T-helper 17 cell (primary cell): ENCODE measurements around the gene CRYBG2. TPM values are rescaled to one million over a fixed set of nuclear protein-coding genes. Genes with fewer than 3 reads are reported as not detected.
"Not testable (repeated sequence)": the region's sequence is repeated elsewhere in the genome, so short reads cannot be mapped to it uniquely, and the experiment has no call there.

ENCODE experiments used
- ATAC-seq: fragments of 150-1000 bp; cut with Tn5 transposase; 2 replicates; pipeline ENCODE4 v1.10.0; 2021; ENCODE audit warnings: mild to moderate bottlenecking, moderate library complexity
- DNase-seq, 3 donors: peaks; one replicate each; pipeline versions ENCODE4 v3.0.0 to v3.0.0-alpha.2; 2020 to 2021
- H3K9me3 ChIP-seq: one replicate; pipeline ENCODE4 v1.7.0; 2013; ENCODE audit warnings: low read length, mild to moderate bottlenecking; ENCODE audit not compliant: control insufficient read depth, poor library complexity, severe bottlenecking
- H3K27ac Mint-ChIP-seq: one replicate; pipeline ENCODE4 v1.8.0; 2022; ENCODE audit warnings: mild to moderate bottlenecking, moderate library complexity, mixed read lengths
- H3K27me3 Mint-ChIP-seq: one replicate; pipeline ENCODE4 v1.8.0; 2022; ENCODE audit warnings: mixed read lengths
- H3K36me3 Mint-ChIP-seq: one replicate; pipeline ENCODE4 v1.8.0; 2022; ENCODE audit warnings: low read depth, mixed read lengths
- H3K4me1 Mint-ChIP-seq: one replicate; pipeline ENCODE4 v1.8.0; 2022; ENCODE audit warnings: mild to moderate bottlenecking, mixed read lengths
- H3K4me3 Mint-ChIP-seq: one replicate; pipeline ENCODE4 v1.8.0; 2022; ENCODE audit warnings: mild to moderate bottlenecking, moderate library complexity, mixed read lengths
- total RNA-seq, 4 donors: library from RNA in 2 of 4; stranded (reverse) in 2 of 4; gene quantifications; one replicate each; pipeline ENCODE4 v1.2.3 and lab custom pipeline; 2022 to 2026

Gene CRYBG2
- total RNA-seq, 2 donors from 2014 or later = 1.2 to 2.9 TPM

DNA sequence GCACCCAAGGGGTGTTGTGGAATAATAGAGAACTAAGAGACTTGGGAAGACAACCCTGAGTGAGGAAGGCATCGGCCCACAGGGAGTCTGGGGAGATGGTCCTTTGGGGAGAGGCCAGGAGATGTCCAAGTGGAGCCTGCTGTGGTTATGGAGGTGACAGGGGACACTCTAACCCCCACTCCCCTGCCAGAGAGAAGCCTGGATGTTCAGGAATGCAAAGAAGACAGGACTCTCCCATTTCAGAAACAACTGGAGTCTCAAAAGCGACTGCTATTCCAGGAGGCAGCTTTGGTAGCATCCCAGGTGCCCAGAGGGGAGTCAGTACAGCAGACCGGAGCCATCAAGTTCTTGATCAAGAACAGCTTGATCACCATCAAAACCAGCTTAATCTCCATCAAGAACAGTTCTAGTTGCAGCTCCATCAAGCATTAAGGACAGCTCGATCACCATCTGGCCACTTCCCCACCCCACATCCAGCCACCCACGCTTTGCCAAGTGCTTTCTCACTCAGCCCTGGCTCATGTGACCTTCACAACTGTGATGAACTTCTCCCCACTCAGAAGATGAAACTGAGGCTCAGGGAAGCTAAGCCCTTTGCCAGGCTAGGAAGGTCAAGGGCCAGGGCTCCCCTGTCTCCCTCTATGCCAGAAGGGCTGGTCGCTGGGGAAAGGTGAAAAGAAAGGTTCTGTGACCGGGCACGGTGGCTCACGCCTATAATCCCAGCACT, 35.4 kb downstream of the CRYBG2 start:
- Mint-ChIP-seq H3K4me3 (peak overlapping the region; percentile 99), H3K27me3 (no peaks in the 10 kb centered on the region), H3K4me1 (peaks cover 58% of the 10 kb centered on the region), H3K27ac (peak overlapping the region; percentile 96), H3K36me3 (peaks cover 16% of the 10 kb centered on the region)
- H3K9me3 ChIP-seq = no peaks in the 10 kb centered on the region
- no peak for ATAC-seq
- DNase-seq = no peak

GRCh38 chr1:26317612-26318337, 36.2 kb downstream of the CRYBG2 start, which contains the start of gene CD52:
Gene CD52 (plus strand): TSS chr1:26317958. CDS start chr1:26318018, 60 bp downstream.
- H3K36me3 Mint-ChIP-seq = peaks cover 15% of the 10 kb centered on the region
- ATAC-seq (peak; percentile 85), DNase-seq (peak; percentile 44 to 53 (median 51))
- H3K9me3 ChIP-seq = no peaks in the 10 kb centered on the region
- no peaks in the 10 kb centered on the region for H3K27me3 Mint-ChIP-seq
- peaks cover 57% of the 10 kb centered on the region for H3K4me1 Mint-ChIP-seq
- H3K4me3 Mint-ChIP-seq = peak within 1 kb of the TSS; percentile 99
- H3K27ac Mint-ChIP-seq = peak within 1 kb of the TSS; percentile 96

GRCh38 chr1:26317146-26317545, 36.8 kb downstream of the CRYBG2 start:
- Mint-ChIP-seq H3K27me3 (no peaks in the 10 kb centered on the region), H3K27ac (peak overlapping the region; percentile 96), H3K4me3 (peak overlapping the region; percentile 99), H3K4me1 (peaks cover 54% of the 10 kb centered on the region), H3K36me3 (peaks cover 14% of the 10 kb centered on the region)
- H3K9me3 ChIP-seq = no peaks in the 10 kb centered on the region
- DNase-seq (no peak), ATAC-seq (no peak)

DNA sequence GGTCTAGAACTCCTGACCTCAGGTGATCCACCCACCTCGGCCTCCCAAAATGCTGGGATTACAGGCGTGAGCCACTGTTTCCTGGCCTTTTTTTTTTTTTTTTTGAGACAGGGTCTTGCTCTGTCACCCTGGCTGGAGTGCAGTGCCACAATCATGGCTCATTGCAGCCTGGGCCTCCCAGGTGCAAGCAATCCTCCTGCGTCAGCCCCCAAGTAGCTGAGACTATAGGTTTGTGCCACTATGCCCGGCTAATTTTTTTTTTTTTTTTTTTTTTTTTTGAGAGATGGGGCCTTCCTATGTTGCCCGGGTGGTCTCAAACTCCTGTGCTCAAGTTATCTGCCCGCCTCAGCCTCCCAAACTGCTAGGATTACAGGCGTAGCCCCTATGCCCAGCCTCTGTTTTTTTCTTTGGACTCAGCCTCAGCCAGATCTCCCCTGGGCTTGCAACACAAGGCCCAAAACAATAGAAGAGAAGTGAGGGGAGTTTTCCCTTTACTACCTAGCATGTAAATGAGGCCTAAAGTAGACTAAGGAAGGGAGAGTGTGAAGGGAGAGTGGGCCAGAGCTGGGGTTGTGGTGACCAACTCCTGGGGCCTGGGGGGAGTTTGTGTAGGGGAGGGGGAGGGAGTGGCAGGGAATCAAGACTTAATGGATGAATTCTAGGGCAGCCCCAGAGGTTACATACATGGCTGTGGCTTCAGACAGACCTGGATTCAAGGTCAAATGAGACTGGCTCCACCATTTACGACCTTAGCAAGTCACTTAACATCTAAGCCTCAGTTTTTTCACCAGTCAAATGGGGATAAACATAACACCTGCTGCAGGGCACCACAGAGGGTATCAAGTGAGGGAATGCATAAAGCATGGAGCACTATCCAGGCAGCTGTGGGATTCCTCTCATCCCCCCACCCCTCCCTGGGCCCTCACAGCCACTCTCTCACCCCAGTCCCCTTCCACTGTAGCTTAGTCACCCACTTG, 37.8 kb downstream of the CRYBG2 start:
- Mint-ChIP-seq H3K27me3 (no peaks in the 10 kb centered on the region), H3K4me1 (peaks cover 53% of the 10 kb centered on the region), H3K27ac (peak overlapping the region; percentile 96), H3K36me3 (peaks cover 9% of the 10 kb centered on the region), H3K4me3 (peak overlapping the region; percentile 83)
- H3K9me3 ChIP-seq = no peaks in the 10 kb centered on the region
- DNase-seq (no peak), ATAC-seq (no peak)

DNA sequence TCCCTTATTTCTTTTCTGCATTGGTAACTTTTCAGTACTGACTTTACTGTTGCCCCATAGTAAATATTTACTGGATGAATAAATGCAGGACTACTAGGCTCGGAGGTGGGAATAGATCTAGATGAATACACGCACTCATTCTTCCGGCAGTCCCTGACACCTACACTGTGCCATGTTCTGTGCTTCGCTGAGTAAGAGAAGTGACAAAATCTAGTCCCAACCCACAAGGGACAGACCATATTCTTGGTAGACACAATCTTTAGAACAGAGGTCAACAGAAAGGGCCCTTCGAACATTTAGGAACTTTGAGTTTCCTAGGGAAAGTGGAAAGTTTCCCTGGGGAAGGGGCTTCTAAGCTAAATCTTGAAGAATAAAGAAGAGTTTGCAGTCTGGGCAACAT, 39.4 kb downstream of the CRYBG2 start:
- ATAC-seq = no peak
- H3K4me3 Mint-ChIP-seq = peak overlapping the region; percentile 83
- H3K27ac Mint-ChIP-seq = peak overlapping the region; percentile 89
- H3K27me3 Mint-ChIP-seq = no peaks in the 10 kb centered on the region
- H3K9me3 ChIP-seq = no peaks in the 10 kb centered on the region
- DNase-seq = no peak
- H3K36me3 Mint-ChIP-seq = peaks cover 5% of the 10 kb centered on the region
- H3K4me1 Mint-ChIP-seq = peaks cover 43% of the 10 kb centered on the region

DNA sequence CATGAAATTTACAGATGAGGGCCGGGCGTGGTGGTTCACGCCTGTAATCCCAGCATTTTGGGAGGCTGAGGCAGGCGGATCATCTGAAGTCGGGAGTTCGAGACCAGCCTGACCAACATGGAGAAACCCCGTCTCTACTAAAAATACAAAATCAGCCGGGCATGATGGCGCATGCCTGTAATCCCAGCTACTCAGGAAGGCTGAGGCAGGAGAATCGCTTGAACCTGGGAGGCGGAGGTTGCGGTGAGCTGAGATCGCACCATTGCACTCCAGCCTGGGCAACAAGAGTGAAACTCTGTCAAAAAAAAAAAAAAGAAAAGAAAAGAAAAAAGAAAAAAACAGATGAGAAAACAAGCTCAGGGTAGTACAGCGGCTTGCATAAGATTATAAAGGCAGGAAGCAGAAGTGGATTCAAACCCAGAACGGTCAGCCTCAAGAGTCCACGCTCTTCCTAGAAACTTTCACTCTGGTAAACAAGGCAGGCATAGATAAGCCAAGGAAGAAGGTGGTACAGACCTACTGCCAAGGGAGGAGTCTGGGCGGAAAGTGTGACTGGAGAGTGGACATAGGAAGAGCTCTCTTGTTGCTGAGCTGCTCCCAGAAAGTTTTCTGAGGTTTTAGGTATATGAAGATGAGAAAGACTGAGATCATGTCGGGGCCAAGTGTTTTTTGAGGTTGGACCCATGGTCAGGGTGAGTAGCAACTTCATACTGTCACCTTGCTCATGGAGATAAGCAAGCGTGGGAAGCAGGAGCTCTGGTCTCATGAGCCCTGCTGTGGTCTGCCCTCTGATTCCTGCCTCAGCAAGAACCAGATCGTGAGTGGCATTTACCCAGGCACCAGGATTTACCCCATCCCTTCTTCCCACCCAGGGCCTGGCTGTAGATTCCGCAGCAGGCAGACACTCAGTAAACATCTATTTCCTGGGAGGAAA, 45.7 kb downstream of the CRYBG2 start:
- Mint-ChIP-seq H3K4me1 (peaks cover 30% of the 10 kb centered on the region), H3K27ac (peak overlapping the region; percentile 100), H3K4me3 (peak overlapping the region; percentile 99)
- not testable (repeated sequence) for H3K36me3 Mint-ChIP-seq, H3K27me3 Mint-ChIP-seq, H3K9me3 ChIP-seq, DNase-seq, ATAC-seq

DNA sequence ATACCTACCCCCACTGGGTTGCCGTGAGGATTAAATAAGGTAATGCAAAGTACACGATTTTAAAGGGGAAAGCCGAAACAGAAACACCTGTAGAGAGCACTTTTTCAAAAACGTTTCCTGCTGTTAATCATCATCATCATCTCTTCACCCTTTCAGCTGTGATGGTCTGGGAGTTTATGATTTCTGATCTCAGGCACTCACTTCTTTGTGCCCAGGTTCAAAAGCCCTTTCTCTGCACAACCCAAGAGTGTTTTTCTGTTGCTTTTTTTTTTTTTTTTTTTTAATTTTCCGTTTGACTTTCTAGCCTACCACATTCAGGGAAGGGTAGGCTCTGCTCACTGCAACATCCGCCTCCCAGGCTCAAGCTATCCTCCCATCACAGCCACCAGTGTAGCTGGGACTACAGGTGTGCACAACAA, 46.6 kb downstream of the CRYBG2 start:
- peak; percentile 17 for ATAC-seq
- Mint-ChIP-seq H3K4me1 (peaks cover 28% of the 10 kb centered on the region), H3K27ac (peak overlapping the region; percentile 100), H3K36me3 (no peaks in the 10 kb centered on the region), H3K27me3 (no peaks in the 10 kb centered on the region), H3K4me3 (peak overlapping the region; percentile 99)
- DNase-seq = no peak
- H3K9me3 ChIP-seq = no peaks in the 10 kb centered on the region

GRCh38 chr1:26306290-26307229, 47.4 kb downstream of the CRYBG2 start, which contains the start of gene UBXN11:
Gene UBXN11 (minus strand): TSS chr1:26306636. CDS start chr1:26302883, 3,753 bp downstream.
- no peaks in the 10 kb centered on the region for H3K36me3 Mint-ChIP-seq
- H3K4me3 Mint-ChIP-seq = peak within 1 kb of the TSS; percentile 99
- peak; percentile 98 for ATAC-seq
- peak; percentile 78 to 87 (median 80) for DNase-seq
- peak within 1 kb of the TSS; percentile 100 for H3K27ac Mint-ChIP-seq
- no peaks in the 10 kb centered on the region for H3K9me3 ChIP-seq
- H3K27me3 Mint-ChIP-seq = no peaks in the 10 kb centered on the region
- peaks cover 23% of the 10 kb centered on the region for H3K4me1 Mint-ChIP-seq

DNA sequence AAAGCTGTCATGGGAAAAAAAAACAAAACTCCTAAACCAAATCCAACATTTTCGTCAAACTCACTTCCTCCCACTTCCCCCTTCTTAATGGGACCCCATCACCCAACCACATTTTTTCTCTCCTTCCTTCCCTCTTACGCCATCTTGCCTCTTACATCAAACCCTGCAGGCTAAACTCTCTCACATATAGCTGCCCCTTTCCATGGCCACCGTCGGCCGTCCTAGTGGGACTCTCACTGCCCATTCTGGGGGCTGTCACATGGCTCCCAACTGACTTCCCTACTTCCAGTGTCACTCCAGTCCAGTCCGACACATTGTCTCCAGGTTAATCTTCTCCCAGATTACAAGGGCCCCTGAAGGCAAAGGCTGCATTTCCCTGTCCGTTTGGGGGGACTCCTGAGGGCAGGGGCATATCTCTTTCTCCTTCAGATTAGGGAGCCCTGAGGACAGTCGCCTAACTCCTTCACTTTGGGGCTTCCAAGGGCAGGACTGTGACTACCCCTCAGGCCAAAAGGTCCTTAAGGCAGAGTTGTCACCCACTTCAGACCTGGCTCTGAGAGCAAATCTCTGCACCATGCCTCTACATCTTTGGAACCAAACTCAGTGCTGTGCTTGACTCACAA, 48.2 kb downstream of the CRYBG2 start:
- ATAC-seq = no peak
- DNase-seq = no peak
- no peaks in the 10 kb centered on the region for H3K9me3 ChIP-seq
- Mint-ChIP-seq H3K27ac (peak overlapping the region; percentile 100), H3K27me3 (no peaks in the 10 kb centered on the region), H3K36me3 (no peaks in the 10 kb centered on the region), H3K4me3 (peak overlapping the region; percentile 99), H3K4me1 (peaks cover 26% of the 10 kb centered on the region)

GRCh38 chr1:26302733-26303405, 51.1 kb downstream of the CRYBG2 start:
- Mint-ChIP-seq H3K27ac (no peak overlapping the region), H3K36me3 (no peaks in the 10 kb centered on the region), H3K4me1 (peaks cover 25% of the 10 kb centered on the region), H3K27me3 (no peaks in the 10 kb centered on the region), H3K4me3 (no peak overlapping the region)
- ATAC-seq (no peak), DNase-seq (no peak)
- no peaks in the 10 kb centered on the region for H3K9me3 ChIP-seq
